ENCODE data around the gene SEMA4G.
"Not testable (repeated sequence)": the region's sequence is repeated elsewhere in the genome, so short reads cannot be mapped to it uniquely, and the experiment has no call there.

The SEMA4G gene

DNA sequence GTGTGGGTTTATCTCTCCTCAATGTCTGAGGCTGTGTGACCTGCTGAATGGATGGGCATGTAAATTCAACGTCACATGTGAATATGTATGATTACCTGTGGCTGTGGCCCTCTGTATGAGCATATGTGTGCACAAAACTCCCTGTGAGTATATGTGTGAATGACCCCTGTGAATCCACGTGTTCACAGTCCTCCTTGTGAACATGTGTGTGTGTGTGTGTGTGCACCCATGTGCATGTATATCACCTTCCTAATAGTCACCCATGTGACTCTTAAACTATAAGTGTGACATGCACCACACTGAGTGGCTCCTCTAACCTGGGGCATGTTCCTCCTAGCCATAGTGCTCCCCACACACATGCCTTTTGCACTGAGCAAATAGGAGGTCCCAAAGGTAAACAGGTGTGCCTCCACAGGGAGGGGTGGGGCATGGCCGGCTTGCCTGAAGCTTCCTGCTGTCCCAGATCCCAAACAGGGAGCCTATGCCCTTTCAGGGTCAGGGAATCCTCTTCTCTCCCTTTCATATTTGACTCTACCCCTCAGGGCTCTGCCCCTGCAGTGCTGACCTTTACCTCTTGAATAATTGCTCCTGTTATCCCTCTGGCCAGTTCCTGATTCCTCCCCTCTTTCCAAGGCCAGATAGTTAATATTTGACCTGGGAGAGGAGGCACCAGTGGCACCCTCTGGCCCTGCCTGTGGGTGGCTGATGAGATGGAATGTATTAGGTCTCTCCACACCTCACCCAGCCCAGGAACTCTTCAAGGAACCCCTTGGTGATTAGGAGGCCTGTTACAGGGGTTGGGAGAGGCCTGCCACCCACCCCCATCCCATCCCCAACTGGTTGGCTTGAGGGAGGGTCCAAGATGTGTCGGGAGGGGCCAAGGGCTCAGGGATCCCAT is 1.9 kb downstream of the SEMA4G start:
- no peak for DNase-seq

GRCh38 chr10:100972115-100972903 is 3.0 kb downstream of the SEMA4G start:
- no peak for DNase-seq

GRCh38 chr10:100972904-100973535 is 3.7 kb downstream of the SEMA4G start:
- DNase-seq, result no peak

- not testable (repeated sequence) for DNase-seq
These were observed 6.1 kb downstream of the SEMA4G start for GRCh38 chr10:100975397-100975796.

- no peak for DNase-seq
These were observed 7.6 kb downstream of the SEMA4G start for GRCh38 chr10:100976906-100977305.

GRCh38 chr10:100977436-100977835 is 8.1 kb downstream of the SEMA4G start:
- DNase-seq, result no peak

GRCh38 chr10:100978121-100978900 is 9.0 kb downstream of the SEMA4G start:
- DNase-seq, result no peak

DNA sequence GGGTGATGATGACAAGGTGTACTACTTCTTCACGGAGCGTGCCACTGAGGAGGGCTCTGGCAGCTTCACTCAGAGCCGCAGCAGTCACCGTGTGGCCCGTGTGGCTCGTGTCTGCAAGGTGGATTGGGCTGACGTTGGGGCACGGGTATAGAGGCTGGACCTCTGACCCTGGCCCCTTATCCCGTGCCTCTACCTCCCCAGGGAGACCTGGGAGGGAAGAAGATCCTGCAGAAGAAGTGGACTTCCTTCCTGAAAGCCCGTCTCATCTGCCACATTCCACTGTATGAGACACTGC is 9.5 kb downstream of the SEMA4G start:
- DNase-seq, result no peak

- DNase-seq, result no peak
These were observed 10.5 kb downstream of the SEMA4G start for GRCh38 chr10:100979791-100980272.

DNA sequence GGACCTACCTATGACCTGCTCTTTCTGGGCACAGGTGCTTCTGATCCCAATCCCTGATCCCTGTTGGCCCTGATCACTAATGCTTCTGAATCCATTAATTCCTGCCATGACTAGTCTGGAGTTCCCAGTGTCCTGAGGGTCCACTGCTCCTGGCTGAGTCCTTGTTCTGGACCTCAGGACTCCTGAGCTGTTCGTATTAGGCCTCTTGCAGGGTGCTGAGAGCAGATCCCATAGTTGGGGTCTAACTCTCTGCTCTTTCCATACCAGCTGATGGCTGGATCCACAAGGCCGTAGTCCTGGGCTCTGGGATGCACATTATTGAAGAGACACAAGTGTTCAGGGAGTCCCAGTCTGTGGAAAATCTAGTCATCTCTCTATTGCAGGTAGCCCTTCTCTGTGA is 11.0 kb downstream of the SEMA4G start:
- DNase-seq, result no peak

GRCh38 chr10:100980711-100981110 is 11.4 kb downstream of the SEMA4G start:
- no peak for DNase-seq

GRCh38 chr10:100981178-100981772 is 12.0 kb downstream of the SEMA4G start:
- no peak for DNase-seq

DNA sequence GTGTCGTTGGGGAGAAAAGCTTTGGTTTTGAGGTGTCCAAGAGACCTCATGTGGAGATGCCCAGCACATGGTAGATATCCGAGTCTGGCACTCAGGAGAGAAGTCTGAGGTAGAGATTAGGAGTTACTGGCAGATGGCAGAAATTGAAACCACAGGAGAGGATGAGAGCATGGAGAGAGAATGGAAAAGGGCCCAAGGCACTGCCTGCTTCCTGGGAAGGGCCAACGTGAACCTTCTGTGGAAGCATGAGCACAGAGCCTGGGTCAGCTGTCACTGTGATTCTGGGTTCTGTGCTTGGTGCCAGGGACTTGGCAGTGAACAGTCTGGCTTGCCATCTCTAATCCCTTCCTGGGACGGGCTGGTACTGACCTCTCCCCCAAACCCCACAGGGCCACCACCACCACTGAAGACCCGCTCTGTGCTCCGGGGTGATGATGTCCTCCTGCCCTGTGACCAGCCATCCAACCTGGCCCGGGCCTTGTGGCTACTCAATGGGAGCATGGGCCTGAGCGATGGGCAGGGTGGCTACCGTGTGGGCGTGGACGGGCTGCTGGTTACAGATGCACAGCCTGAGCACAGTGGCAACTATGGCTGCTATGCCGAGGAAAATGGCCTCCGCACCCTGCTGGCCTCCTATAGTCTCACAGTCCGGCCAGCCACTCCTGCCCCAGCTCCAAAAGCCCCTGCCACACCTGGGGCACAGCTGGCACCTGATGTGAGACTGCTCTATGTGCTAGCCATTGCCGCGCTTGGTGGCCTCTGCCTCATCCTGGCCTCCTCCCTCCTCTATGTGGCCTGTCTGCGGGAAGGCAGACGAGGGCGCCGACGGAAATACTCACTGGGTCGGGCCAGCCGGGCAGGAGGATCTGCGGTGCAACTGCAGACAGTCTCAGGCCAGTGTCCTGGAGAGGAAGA is 13.9 kb downstream of the SEMA4G start:
- no peak for DNase-seq

DNA sequence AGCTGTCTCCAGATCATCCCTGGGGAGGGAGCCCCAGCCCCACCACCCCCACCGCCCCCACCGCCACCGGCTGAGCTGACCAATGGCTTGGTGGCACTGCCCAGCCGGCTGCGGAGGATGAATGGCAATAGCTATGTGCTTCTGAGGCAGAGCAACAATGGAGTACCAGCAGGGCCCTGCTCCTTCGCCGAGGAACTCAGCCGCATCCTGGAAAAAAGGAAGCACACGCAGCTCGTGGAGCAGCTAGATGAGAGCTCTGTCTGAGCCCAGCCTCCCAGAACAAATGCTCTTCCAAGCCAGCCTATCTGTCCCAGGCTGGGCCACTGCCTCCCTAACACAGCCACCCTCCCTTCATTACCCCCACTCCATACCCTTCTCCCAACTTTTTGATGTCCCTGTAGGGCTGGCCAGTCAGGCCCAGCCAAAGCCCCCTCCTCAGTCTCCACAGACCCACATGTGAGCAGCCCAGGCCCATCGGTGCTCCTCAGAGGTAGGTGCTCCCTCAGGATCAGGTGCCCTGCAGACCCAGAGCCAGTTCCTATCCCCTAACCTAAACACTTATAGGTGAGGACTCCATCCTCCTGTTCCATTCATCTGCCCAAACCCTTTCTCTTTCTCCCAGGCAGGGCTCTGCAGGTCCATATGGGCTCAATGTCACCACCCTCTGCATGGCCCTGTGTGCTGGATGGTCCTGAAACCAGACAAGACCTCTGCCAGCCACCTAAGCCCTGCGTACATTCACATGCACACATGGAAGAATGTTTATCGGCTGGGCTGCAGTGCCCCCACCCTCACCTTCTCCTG is 14.8 kb downstream of the SEMA4G start:
- no peak for DNase-seq

- no peak for DNase-seq
These were observed 15.4 kb downstream of the SEMA4G start for GRCh38 chr10:100984672-100985177.

- no peak for DNase-seq
These were observed 16.0 kb downstream of the SEMA4G start for GRCh38 chr10:100985336-100985735.

- DNase-seq, result no peak
These were observed 17.3 kb downstream of the SEMA4G start for GRCh38 chr10:100986623-100986951.

DNA sequence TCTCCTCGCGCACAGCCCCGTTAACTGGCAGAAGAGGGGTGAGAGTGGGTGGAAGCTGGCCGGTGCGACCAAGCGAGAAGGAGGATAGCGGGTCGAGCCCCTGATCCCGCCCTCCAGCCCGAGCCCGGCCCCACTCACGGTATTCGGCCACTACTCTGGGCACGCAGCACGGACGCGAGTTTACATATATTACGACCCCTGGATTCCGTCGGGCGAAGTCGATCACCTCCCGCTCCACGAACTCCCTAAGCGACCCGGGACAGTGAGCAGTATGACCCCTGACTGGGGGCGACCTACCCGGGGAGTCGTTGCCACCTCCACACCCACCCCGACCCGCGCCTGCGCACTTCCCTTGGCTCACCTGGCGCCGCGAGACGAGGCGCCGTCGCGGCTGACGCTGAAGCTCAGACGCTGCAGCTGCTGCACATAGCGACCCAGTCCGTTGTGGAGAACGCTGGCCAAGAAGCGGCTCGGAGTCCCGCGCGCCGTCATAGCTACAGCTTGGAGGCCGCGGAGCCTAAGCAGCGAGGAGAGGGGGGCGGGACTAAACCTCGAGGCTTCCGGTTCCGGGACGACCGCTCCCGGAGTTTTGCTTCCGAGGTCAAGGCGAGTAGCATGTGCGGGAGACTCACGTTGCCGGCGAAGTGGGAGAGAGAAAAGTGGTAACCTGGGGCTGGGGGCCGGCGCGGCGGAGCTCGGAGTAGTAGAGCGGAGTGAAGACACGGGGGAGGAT is 17.8 kb downstream of the SEMA4G start, which contains the start of the genes MRPL43 and TWNK:
MRPL43 (minus strand) TSS at position 546 of the 733 bp plus-strand sequence; CDS start at position 492, 54 bp downstream.
TWNK (plus strand) TSS at position 592 of the 733 bp plus-strand sequence. CDS start 668 bp downstream, outside the sequence.
- DNase-seq, result peak; percentile 85 to 90

DNA sequence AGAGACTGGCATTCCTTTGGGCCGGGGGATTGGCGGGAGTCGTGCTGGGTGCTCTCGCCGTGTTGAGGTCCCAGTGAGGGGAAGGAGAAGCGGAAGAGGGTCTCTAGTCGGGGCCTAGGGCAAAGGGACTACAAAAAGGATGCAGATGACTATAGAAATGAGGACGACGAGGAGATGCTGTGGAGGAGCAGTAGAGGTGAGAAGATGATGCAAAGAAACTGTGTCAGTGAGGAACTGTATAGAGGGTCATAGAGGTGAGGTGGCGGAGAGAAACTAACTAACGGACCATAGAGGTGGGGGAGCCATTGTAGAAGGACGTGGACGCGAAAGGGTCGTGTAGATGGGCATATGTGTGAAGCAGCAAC is 18.4 kb downstream of the SEMA4G start:
- DNase-seq, result no peak
